HCT116 (cell line): ENCODE measurements around the gene RBM19. TPM values are rescaled to one million over a fixed set of nuclear protein-coding genes. Genes with fewer than 3 reads are reported as not detected.

Source experiments
- ATAC-seq: fragments of 200-7000 bp; cut with Tn5 transposase; 2 replicates; pipeline ENCODE4 v1.9.1; 2020; ENCODE audit warnings: mild to moderate bottlenecking, moderate library complexity
- BruUV-seq: library from RNA; stranded (reverse); fragments of 400-500 nt; replicated peaks from 2 replicates; lab custom pipeline; 2021; lab: Mats Ljungman, UMichigan
- CTCF ChIA-PET: fragments of 300-600 bp; sonication (Branson Sonifier 250); formaldehyde crosslinking; loops from one replicate; lab custom pipeline; 2021; ENCODE audit warnings: antibody characterized with exemption; lab: Charles Lee
- POLR2A ChIA-PET: fragments of 300-600, 350-600 bp; sonication (Branson Sonifier 250); formaldehyde crosslinking; loops from one replicate; lab custom pipeline; 2021; ENCODE audit warnings: antibody characterized with exemption; lab: Charles Lee
- RAD21 ChIA-PET, 2 experiments: fragments of 300-600 bp; sonication (Branson Sonifier 250); formaldehyde crosslinking; loops; one replicate each; lab custom pipeline; 2023; ENCODE audit warnings: low total read pairs in 2 of 2; ENCODE audit not compliant: uncharacterized antibody in 2 of 2, unreplicated experiment in 2 of 2, low non-redundant PET in 1 of 2; lab: Charles Lee
- DNase-seq: peaks from one replicate; pipeline ENCODE4 v3.0.0-alpha.2; 2010; ENCODE audit warnings: low read depth, low spot score
- H2AFZ ChIP-seq: fragments of 200-600 bp; shearing (Covaris generic), sonication (generic); 2 replicates; pipeline ENCODE4 v1.6.1; 2017; ENCODE audit warnings: low read depth, mixed run types, mixed read lengths, antibody characterized with exemption, low read length; ENCODE audit not compliant: poor library complexity, severe bottlenecking
- H3K27ac ChIP-seq: 2 replicates; pipeline ENCODE4 v1.5.1; 2012; ENCODE audit warnings: low read depth, low read length
- H3K27me3 ChIP-seq: fragments of 200-600 bp; sonication (generic); 2 replicates; pipeline ENCODE4 v1.6.1; 2016; ENCODE audit warnings: mixed run types, low read length, mixed read lengths; ENCODE audit not compliant: insufficient read depth
- H3K36me3 ChIP-seq, 2 experiments: fragments of 200-500 bp in 1 of 2; fragments of 200-600 bp in 1 of 2; sonication (Bioruptor generic) in 1 of 2; sonication (generic) in 1 of 2; 2 replicates each; pipeline versions ENCODE4 v1.5.1 to v1.6.1; 2014 to 2016; ENCODE audit warnings: low read length in 2 of 2, inconsistent platforms in 1 of 2, mixed read lengths in 1 of 2, mixed run types in 1 of 2; ENCODE audit not compliant: insufficient read depth in 2 of 2, control insufficient read depth in 1 of 2
- H3K4me1 ChIP-seq, 2 experiments: fragments of 200-600 bp in 1 of 2; sonication (generic) in 1 of 2; 2 replicates each; pipeline versions ENCODE4 v1.5.1 to v1.6.1; 2012 to 2017; ENCODE audit warnings: low read length in 2 of 2, inconsistent platforms in 1 of 2, mild to moderate bottlenecking in 1 of 2, mixed read lengths in 1 of 2, mixed run types in 1 of 2, moderate library complexity in 1 of 2; ENCODE audit not compliant: insufficient read depth in 2 of 2, control insufficient read depth in 1 of 2
- H3K4me2 ChIP-seq: fragments of 200-600 bp; sonication (generic); 2 replicates; pipeline ENCODE4 v1.6.1; 2017; ENCODE audit warnings: mixed run types, low read length, mixed read lengths
- H3K4me3 ChIP-seq, 2 experiments: fragments of 200-600 bp in 1 of 2; sonication (generic) in 1 of 2; replicated peaks in 1 of 2; 2 replicates each; pipeline ENCODE4 v1.5.1; 2011 to 2016; ENCODE audit warnings: low read length in 2 of 2, control low read depth in 1 of 2, low read depth in 1 of 2, mild to moderate bottlenecking in 1 of 2, mixed read lengths in 1 of 2, mixed run types in 1 of 2
- H3K79me2 ChIP-seq: fragments of 200-600 bp; sonication (generic); 2 replicates; pipeline ENCODE4 v1.6.1; 2017; ENCODE audit warnings: mild to moderate bottlenecking, mixed run types, low read length, moderate library complexity, mixed read lengths; ENCODE audit not compliant: insufficient read depth
- H3K9ac ChIP-seq: fragments of 200-600 bp; sonication (generic); 2 replicates; pipeline ENCODE4 v1.6.1; 2016; ENCODE audit warnings: low read length, mixed read lengths
- H3K9me2 ChIP-seq: fragments of 200-600 bp; sonication (generic), shearing (Covaris generic); 2 replicates; pipeline ENCODE4 v1.6.1; 2017; ENCODE audit warnings: mixed run types, mild to moderate bottlenecking, moderate library complexity; ENCODE audit not compliant: insufficient read depth
- H3K9me3 ChIP-seq, 2 experiments: fragments of 200-500 bp in 1 of 2; fragments of 200-600 bp in 1 of 2; sonication (Bioruptor generic) in 1 of 2; sonication (generic) in 1 of 2; 2 replicates each; pipeline ENCODE4 v1.6.1; 2014 to 2017; ENCODE audit warnings: low read length in 2 of 2, mixed read lengths in 2 of 2, inconsistent platforms in 1 of 2, low read depth in 1 of 2, mild to moderate bottlenecking in 1 of 2, mixed run types in 1 of 2, moderate library complexity in 1 of 2; ENCODE audit not compliant: control insufficient read depth in 1 of 2, insufficient read depth in 1 of 2
- H4K20me1 ChIP-seq: fragments of 200-600 bp; sonication (generic), shearing (Covaris generic); 2 replicates; pipeline ENCODE4 v1.6.1; 2017; ENCODE audit warnings: mixed run types, mild to moderate bottlenecking, moderate library complexity; ENCODE audit not compliant: insufficient read depth
- CBX3 ChIP-seq: IDR thresholded peaks from 2 replicates; pipeline ENCODE4 v1.6.1; 2012; ENCODE audit warnings: low read depth
- FOSL1 ChIP-seq: IDR thresholded peaks from 2 replicates; pipeline ENCODE4 v1.6.1; 2012; ENCODE audit warnings: low read depth
- POLR2A ChIP-seq: IDR thresholded peaks from 2 replicates; pipeline ENCODE4 v1.7.0; 2011; ENCODE audit warnings: borderline replicate concordance; ENCODE audit not compliant: insufficient read depth, insufficient read length; ENCODE audit errors: extremely low read depth
- POLR2AphosphoS5 ChIP-seq: IDR thresholded peaks from 2 replicates; pipeline ENCODE4 v1.6.1; 2011; ENCODE audit warnings: mild to moderate bottlenecking, low read depth, low read length, moderate library complexity
- SP1 ChIP-seq: IDR thresholded peaks from 2 replicates; pipeline ENCODE4 v1.6.1; 2012; ENCODE audit warnings: low read depth
- SRF ChIP-seq: IDR thresholded peaks from 2 replicates; pipeline ENCODE4 v1.6.1; 2012; ENCODE audit warnings: low read depth
- YY1 ChIP-seq: IDR thresholded peaks from 2 replicates; pipeline ENCODE4 v1.6.1; 2011; ENCODE audit warnings: low read length, low read depth, moderate library complexity, mild to moderate bottlenecking; ENCODE audit not compliant: insufficient replicate concordance; ENCODE audit errors: extremely low read depth
- ZNF274 ChIP-seq: fragments of 200-500 bp; sonication (Bioruptor generic); IDR thresholded peaks from 2 replicates; pipeline ENCODE4 v1.6.1; 2014; ENCODE audit warnings: mild to moderate bottlenecking, low read depth, low read length, inconsistent platforms
- intact Hi-C: fragments of 100-400 bp; cut with micrococcal nuclease; formaldehyde crosslinking; loops from 2 replicates; pipeline ENCODE4 v1.10.0; 2022
- total RNA-seq: library from RNA; stranded (reverse); gene quantifications from one replicate; pipeline ENCODE4 v1.2.1, GENCODE V29; 2021; ENCODE audit not compliant: unreplicated experiment
- TF ChIP-seq, protein P1 (sequence below): IDR thresholded peaks from 2 replicates; pipeline ENCODE4 v1.6.1; 2012; ENCODE audit warnings: low read depth
- TF ChIP-seq, protein P2 (sequence below): IDR thresholded peaks from 2 replicates; pipeline ENCODE4 v1.6.1; 2011; ENCODE audit warnings: mild to moderate bottlenecking, low read length, moderate library complexity; ENCODE audit not compliant: insufficient replicate concordance; ENCODE audit errors: extremely low read depth

The RBM19 gene
- total RNA-seq, 1 experiment from 2014 or later = 30.7 TPM

DNA sequence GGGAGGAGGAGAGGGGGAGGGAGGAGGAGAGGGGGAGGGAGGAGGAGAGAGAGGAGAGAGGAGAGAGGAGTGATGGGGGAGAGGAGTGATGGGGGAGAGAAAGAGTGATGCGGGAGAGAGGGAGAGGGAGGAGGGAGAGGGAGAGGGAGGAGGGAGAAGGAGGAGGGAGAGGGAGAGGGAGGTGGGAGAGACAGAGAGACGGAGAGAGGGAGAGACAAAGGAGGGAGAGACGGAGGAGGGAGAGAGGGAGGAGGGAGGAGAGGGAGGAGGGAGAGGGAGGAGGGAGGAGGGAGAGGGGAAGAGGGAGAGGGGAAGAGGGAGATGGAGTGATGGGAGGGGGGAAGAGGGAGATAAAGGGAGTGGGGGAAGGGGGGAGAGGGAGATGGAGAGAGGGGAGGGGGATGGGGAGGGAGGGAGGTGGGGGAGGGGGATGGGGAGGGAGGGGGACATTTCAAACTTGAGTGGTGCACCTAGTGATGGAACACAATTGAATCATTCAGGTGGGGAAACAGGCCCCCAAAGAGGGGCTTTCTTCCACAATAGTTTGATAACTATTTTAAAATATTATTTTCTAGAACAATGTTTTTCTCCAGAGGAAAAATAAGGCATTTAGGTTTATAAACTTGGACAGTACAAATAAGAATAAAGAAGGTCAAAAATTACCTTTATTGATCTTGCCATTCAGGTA, 46.8 kb upstream of the RBM19 start:
- H3K9ac ChIP-seq = no peak overlapping the region
- POLR2A ChIA-PET = no interaction called here
- no peaks in the 10 kb centered on the region for H4K20me1 ChIP-seq
- H3K4me1 ChIP-seq = no peaks in the 10 kb centered on the region
- BruUV-seq = no TSS peak
- ATAC-seq = no peak
- intact Hi-C loops = loop anchor here (5.0 kb wide), 1 partner anchor 464 kb away; no protein-coding TSS in a partner anchor
- H2AFZ ChIP-seq = no peak overlapping the region
- no peaks in the 10 kb centered on the region for H3K36me3 ChIP-seq
- no peaks in the 10 kb centered on the region for H3K9me2 ChIP-seq
- H3K4me3 ChIP-seq = no peak overlapping the region
- RAD21 ChIA-PET = no interaction called here
- no peaks in the 10 kb centered on the region for H3K79me2 ChIP-seq
- TF ChIP-seq, protein P1, sequence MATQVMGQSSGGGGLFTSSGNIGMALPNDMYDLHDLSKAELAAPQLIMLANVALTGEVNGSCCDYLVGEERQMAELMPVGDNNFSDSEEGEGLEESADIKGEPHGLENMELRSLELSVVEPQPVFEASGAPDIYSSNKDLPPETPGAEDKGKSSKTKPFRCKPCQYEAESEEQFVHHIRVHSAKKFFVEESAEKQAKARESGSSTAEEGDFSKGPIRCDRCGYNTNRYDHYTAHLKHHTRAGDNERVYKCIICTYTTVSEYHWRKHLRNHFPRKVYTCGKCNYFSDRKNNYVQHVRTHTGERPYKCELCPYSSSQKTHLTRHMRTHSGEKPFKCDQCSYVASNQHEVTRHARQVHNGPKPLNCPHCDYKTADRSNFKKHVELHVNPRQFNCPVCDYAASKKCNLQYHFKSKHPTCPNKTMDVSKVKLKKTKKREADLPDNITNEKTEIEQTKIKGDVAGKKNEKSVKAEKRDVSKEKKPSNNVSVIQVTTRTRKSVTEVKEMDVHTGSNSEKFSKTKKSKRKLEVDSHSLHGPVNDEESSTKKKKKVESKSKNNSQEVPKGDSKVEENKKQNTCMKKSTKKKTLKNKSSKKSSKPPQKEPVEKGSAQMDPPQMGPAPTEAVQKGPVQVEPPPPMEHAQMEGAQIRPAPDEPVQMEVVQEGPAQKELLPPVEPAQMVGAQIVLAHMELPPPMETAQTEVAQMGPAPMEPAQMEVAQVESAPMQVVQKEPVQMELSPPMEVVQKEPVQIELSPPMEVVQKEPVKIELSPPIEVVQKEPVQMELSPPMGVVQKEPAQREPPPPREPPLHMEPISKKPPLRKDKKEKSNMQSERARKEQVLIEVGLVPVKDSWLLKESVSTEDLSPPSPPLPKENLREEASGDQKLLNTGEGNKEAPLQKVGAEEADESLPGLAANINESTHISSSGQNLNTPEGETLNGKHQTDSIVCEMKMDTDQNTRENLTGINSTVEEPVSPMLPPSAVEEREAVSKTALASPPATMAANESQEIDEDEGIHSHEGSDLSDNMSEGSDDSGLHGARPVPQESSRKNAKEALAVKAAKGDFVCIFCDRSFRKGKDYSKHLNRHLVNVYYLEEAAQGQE = no peak
- no peak for TF ChIP-seq POLR2A
- TF ChIP-seq, protein P2, sequence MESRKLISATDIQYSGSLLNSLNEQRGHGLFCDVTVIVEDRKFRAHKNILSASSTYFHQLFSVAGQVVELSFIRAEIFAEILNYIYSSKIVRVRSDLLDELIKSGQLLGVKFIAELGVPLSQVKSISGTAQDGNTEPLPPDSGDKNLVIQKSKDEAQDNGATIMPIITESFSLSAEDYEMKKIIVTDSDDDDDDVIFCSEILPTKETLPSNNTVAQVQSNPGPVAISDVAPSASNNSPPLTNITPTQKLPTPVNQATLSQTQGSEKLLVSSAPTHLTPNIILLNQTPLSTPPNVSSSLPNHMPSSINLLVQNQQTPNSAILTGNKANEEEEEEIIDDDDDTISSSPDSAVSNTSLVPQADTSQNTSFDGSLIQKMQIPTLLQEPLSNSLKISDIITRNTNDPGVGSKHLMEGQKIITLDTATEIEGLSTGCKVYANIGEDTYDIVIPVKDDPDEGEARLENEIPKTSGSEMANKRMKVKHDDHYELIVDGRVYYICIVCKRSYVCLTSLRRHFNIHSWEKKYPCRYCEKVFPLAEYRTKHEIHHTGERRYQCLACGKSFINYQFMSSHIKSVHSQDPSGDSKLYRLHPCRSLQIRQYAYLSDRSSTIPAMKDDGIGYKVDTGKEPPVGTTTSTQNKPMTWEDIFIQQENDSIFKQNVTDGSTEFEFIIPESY = no peak
- no peak for TF ChIP-seq POLR2AphosphoS5
- TF ChIP-seq YY1 = no peak
- TF ChIP-seq FOSL1 = no peak
- TF ChIP-seq SRF = no peak
- TF ChIP-seq ZNF274 = no peak
- no peak for TF ChIP-seq SP1
- TF ChIP-seq CBX3 = no peak
- H3K27ac ChIP-seq = no peak overlapping the region
- no peak for DNase-seq
- no peak overlapping the region for H3K4me2 ChIP-seq
- H3K27me3 ChIP-seq = peaks cover 33% of the 10 kb centered on the region
- CTCF ChIA-PET = no interaction called here
- no peaks in the 10 kb centered on the region for H3K9me3 ChIP-seq
